Astrocyte (in vitro differentiated cells and primary cell): ENCODE measurements around the gene EIF2B5.

ENCODE experiments used
- CTCF ChIP-seq: IDR thresholded peaks from 2 replicates; pipeline ENCODE4 v1.5.1; 2011; ENCODE audit warnings: low read depth, mild to moderate bottlenecking, inconsistent platforms, low read length, moderate library complexity; ENCODE audit not compliant: insufficient read depth
- EZH2 ChIP-seq: IDR thresholded peaks from 2 replicates; pipeline ENCODE4 v1.6.1; 2012; ENCODE audit warnings: mild to moderate bottlenecking, low read length, inconsistent platforms; ENCODE audit not compliant: insufficient read depth

GRCh38 chr3:184167786-184168185 is 32.6 kb downstream of the EIF2B5 start:
- TF ChIP-seq CTCF (no peak), EZH2 (no peak)
